H9 (cell line): ENCODE data around the gene EPYC. TPM values are rescaled to one million over a fixed set of nuclear protein-coding genes. Genes with fewer than 3 reads are reported as not detected.

Source experiments
- DNase-seq: peaks from one replicate; pipeline ENCODE4 v3.0.0-alpha.2; 2017
- H2AFZ ChIP-seq: one replicate; pipeline ENCODE4 v1.6.1; 2013; ENCODE audit warnings: mild to moderate bottlenecking, low read length, control low read depth, moderate library complexity
- H2AK5ac ChIP-seq: 2 replicates; pipeline ENCODE4 v1.6.1; 2013; ENCODE audit warnings: low read length, control low read depth, mixed read lengths; ENCODE audit not compliant: insufficient read length
- H2BK120ac ChIP-seq: one replicate; pipeline ENCODE4 v1.6.1; 2013; ENCODE audit warnings: low read depth, mild to moderate bottlenecking, low read length, control low read depth, inconsistent platforms; ENCODE audit not compliant: poor library complexity, severe bottlenecking
- H2BK12ac ChIP-seq: 2 replicates; pipeline ENCODE4 v1.6.1; 2013; ENCODE audit warnings: low read length, control low read depth, mixed read lengths, low read depth; ENCODE audit not compliant: insufficient read length
- H2BK15ac ChIP-seq: 2 replicates; pipeline ENCODE4 v1.6.1; 2013; ENCODE audit warnings: low read depth, low read length, control low read depth
- H2BK20ac ChIP-seq: one replicate; pipeline ENCODE4 v1.6.1; 2013; ENCODE audit warnings: low read depth, mild to moderate bottlenecking, low read length, control low read depth, inconsistent platforms; ENCODE audit not compliant: poor library complexity, severe bottlenecking
- H2BK5ac ChIP-seq: 2 replicates; pipeline ENCODE4 v1.6.1; 2013; ENCODE audit warnings: low read length, control low read depth, mixed read lengths; ENCODE audit not compliant: insufficient read length
- H3K14ac ChIP-seq: 2 replicates; pipeline ENCODE4 v1.6.1; 2013; ENCODE audit warnings: low read length, control low read depth; ENCODE audit not compliant: insufficient read depth
- H3K18ac ChIP-seq: 2 replicates; pipeline ENCODE4 v1.6.1; 2013; ENCODE audit warnings: low read depth, mild to moderate bottlenecking, mixed read lengths, low read length, control low read depth; ENCODE audit not compliant: insufficient read length
- H3K23ac ChIP-seq: 2 replicates; pipeline ENCODE4 v1.6.1; 2013; ENCODE audit warnings: low read length, control low read depth, mixed read lengths, low read depth; ENCODE audit not compliant: insufficient read length
- H3K23me2 ChIP-seq: 2 replicates; pipeline ENCODE4 v1.6.1; 2013; ENCODE audit warnings: low read depth, mild to moderate bottlenecking, mixed read lengths, low read length, control low read depth; ENCODE audit not compliant: insufficient read length, poor library complexity, severe bottlenecking
- H3K27ac ChIP-seq: 2 replicates; pipeline ENCODE4 v1.5.1; 2013; ENCODE audit warnings: low read length, control low read depth, mixed read lengths, low read depth; ENCODE audit not compliant: insufficient read length
- H3K27me3 ChIP-seq: 2 replicates; pipeline ENCODE4 v1.6.1; 2013; ENCODE audit warnings: low read length, control low read depth, inconsistent platforms; ENCODE audit not compliant: insufficient read depth
- H3K4ac ChIP-seq: 2 replicates; pipeline ENCODE4 v1.6.1; 2013; ENCODE audit warnings: low read depth, mild to moderate bottlenecking, control low read depth, inconsistent platforms, low read length, moderate library complexity
- H3K4me1 ChIP-seq: 2 replicates; pipeline ENCODE4 v1.6.1; 2013; ENCODE audit warnings: low read length, control low read depth, inconsistent platforms; ENCODE audit not compliant: insufficient read depth
- H3K4me2 ChIP-seq: 2 replicates; pipeline ENCODE4 v1.6.1; 2013; ENCODE audit warnings: low read length, control low read depth, mixed read lengths; ENCODE audit not compliant: insufficient read length, insufficient read depth
- H3K56ac ChIP-seq: 2 replicates; pipeline ENCODE4 v1.6.1; 2013; ENCODE audit warnings: low read depth, mild to moderate bottlenecking, mixed read lengths, low read length, control low read depth; ENCODE audit not compliant: insufficient read length
- H3K79me1 ChIP-seq: 2 replicates; pipeline ENCODE4 v1.6.1; 2013; ENCODE audit warnings: low read depth, mild to moderate bottlenecking, moderate library complexity, low read length, control low read depth, inconsistent platforms; ENCODE audit not compliant: insufficient read depth, poor library complexity, severe bottlenecking
- H3K79me2 ChIP-seq: 2 replicates; pipeline ENCODE4 v1.6.1; 2013; ENCODE audit warnings: low read length, control low read depth, inconsistent platforms; ENCODE audit not compliant: insufficient read depth
- H3K9ac ChIP-seq: 2 replicates; pipeline ENCODE4 v1.6.1; 2013; ENCODE audit warnings: low read length, control low read depth, mixed read lengths; ENCODE audit not compliant: insufficient read length; ENCODE audit errors: extremely low read depth
- H3K9me3 ChIP-seq: one replicate; pipeline ENCODE4 v1.6.1; 2013; ENCODE audit warnings: low read depth, low read length, inconsistent platforms; ENCODE audit not compliant: control insufficient read depth
- H3T11ph ChIP-seq: one replicate; pipeline ENCODE4 v1.6.1; 2013; ENCODE audit warnings: mild to moderate bottlenecking, low read length, control low read depth, inconsistent platforms
- H4K20me1 ChIP-seq: one replicate; pipeline ENCODE4 v1.6.1; 2013; ENCODE audit not compliant: control insufficient read depth, insufficient read length, insufficient read depth
- H4K5ac ChIP-seq: 2 replicates; pipeline ENCODE4 v1.6.1; 2013; ENCODE audit warnings: low read depth, mild to moderate bottlenecking, mixed read lengths, low read length, control low read depth; ENCODE audit not compliant: insufficient read length
- H4K8ac ChIP-seq: replicated peaks from 2 replicates; pipeline ENCODE4 v1.6.1; 2013; ENCODE audit warnings: low read length, control low read depth, mixed read lengths, low read depth; ENCODE audit not compliant: insufficient read length
- H4K91ac ChIP-seq: 2 replicates; pipeline ENCODE4 v1.6.1; 2013; ENCODE audit warnings: low read depth, mild to moderate bottlenecking, moderate library complexity, mixed read lengths, low read length, control low read depth; ENCODE audit not compliant: insufficient read length
- H3K27ac Mint-ChIP-seq, 3 experiments: 2 replicates in 2 of 3; 3 replicates in 1 of 3; pipeline ENCODE4 v1.8.0; 2020 to 2021; ENCODE audit warnings: mixed read lengths in 3 of 3, mild to moderate bottlenecking in 1 of 3, moderate library complexity in 1 of 3
- H3K27me3 Mint-ChIP-seq: 2 replicates; pipeline ENCODE4 v1.8.0; 2021; ENCODE audit warnings: low read depth, mild to moderate bottlenecking, moderate library complexity, mixed read lengths
- H3K36me3 Mint-ChIP-seq, 3 experiments: 2 replicates in 2 of 3; 3 replicates in 1 of 3; pipeline ENCODE4 v1.8.0; 2020 to 2021; ENCODE audit warnings: low read depth in 3 of 3, mixed read lengths in 3 of 3; ENCODE audit not compliant: insufficient read depth in 1 of 3
- H3K4me1 Mint-ChIP-seq, 2 experiments: 2 replicates each; pipeline ENCODE4 v1.8.0; 2020; ENCODE audit warnings: mixed read lengths in 2 of 2
- H3K4me3 Mint-ChIP-seq, 2 experiments: 2 replicates in 1 of 2; 3 replicates in 1 of 2; pipeline ENCODE4 v1.8.0; 2020 to 2021; ENCODE audit warnings: mild to moderate bottlenecking in 2 of 2, mixed read lengths in 2 of 2, moderate library complexity in 1 of 2
- H3K9me3 Mint-ChIP-seq, 2 experiments: 2 replicates in 1 of 2; 3 replicates in 1 of 2; pipeline ENCODE4 v1.8.0; 2020; ENCODE audit warnings: mild to moderate bottlenecking in 2 of 2, mixed read lengths in 2 of 2, moderate library complexity in 1 of 2
- CTCF ChIP-seq: fragments of 200-600 bp; sonication (generic); conservative IDR thresholded peaks from 3 replicates; pipeline ENCODE4 v1.8.0; 2021; ENCODE audit warnings: antibody characterized with exemption, mild to moderate bottlenecking
- WGBS: extraction: QIAGEN DNeasy Blood & Tissue Kit; methylation state at CpG from one replicate; pipeline ENCODE4 v1.1.7; 2013; ENCODE audit warnings: missing lambda C conversion rate, low lambda C conversion rate, mixed read lengths; ENCODE audit not compliant: insufficient read length; ENCODE audit errors: extremely low coverage; 5-methylcytosine and 5-hydroxymethylcytosine counted together
- total RNA-seq: library from RNA; stranded (reverse); gene quantifications from 2 replicates; pipeline ENCODE4 v1.2.1, GENCODE V29; 2021

EPYC gene
- total RNA-seq, 1 experiment from 2014 or later = not detected

GRCh38 chr12:90989686-90990111, 15.1 kb downstream of the EPYC start:
- H3K9me3 Mint-ChIP-seq = peaks cover 22 to 28% of the 10 kb centered on the region in 2 experiments
- Histone ChIP-seq H4K20me1 (no peaks in the 10 kb centered on the region), H3T11ph (no peak overlapping the region), H2AFZ (no peak overlapping the region), H2BK12ac (no peak overlapping the region), H3K18ac (no peak overlapping the region), H2BK15ac (no peak overlapping the region), H3K4ac (no peak overlapping the region), H3K56ac (no peak overlapping the region), H3K23ac (no peak overlapping the region), H3K79me1 (no peaks in the 10 kb centered on the region), H3K23me2 (no peaks in the 10 kb centered on the region), H2BK120ac (no peak overlapping the region), H3K14ac (no peak overlapping the region), H3K27me3 (peaks cover 13% of the 10 kb centered on the region), H3K9me3 (no peaks in the 10 kb centered on the region), H3K4me1 (no peaks in the 10 kb centered on the region), H3K27ac (no peak overlapping the region), H2BK5ac (no peak overlapping the region), H4K91ac (no peak overlapping the region), H2AK5ac (no peak overlapping the region), H3K4me2 (no peak overlapping the region), H4K8ac (no peak overlapping the region), H3K79me2 (no peaks in the 10 kb centered on the region), H3K9ac (no peak overlapping the region), H2BK20ac (no peak overlapping the region), H4K5ac (no peak overlapping the region)
- peaks cover 67% of the 10 kb centered on the region for H3K27me3 Mint-ChIP-seq
- H3K4me3 Mint-ChIP-seq = no peak overlapping the region
- DNase-seq = no peak
- no peak for TF ChIP-seq CTCF
- no CpG with 5 or more reads among the region's 1 CpG for WGBS
- no peak overlapping the region for H3K27ac Mint-ChIP-seq
- H3K36me3 Mint-ChIP-seq = peaks cover 9 to 35% (median 9%) of the 10 kb centered on the region in 3 experiments
- peaks cover 7 to 12% of the 10 kb centered on the region in 2 experiments for H3K4me1 Mint-ChIP-seq
